HG02571 (cell line): Measurements from ENCODE around the gene PTGDR2.

ENCODE experiments used
- ATAC-seq: cut with Tn5 transposase; IDR thresholded peaks from one replicate; pipeline ENCODE4 v1.9.1; 2021; ENCODE audit warnings: mild to moderate bottlenecking, moderate library complexity; ENCODE audit not compliant: unreplicated experiment

PTGDR2 gene

GRCh38 chr11:60816590-60817157 lies 39.1 kb downstream of the PTGDR2 start:
- ATAC-seq: no peak

DNA sequence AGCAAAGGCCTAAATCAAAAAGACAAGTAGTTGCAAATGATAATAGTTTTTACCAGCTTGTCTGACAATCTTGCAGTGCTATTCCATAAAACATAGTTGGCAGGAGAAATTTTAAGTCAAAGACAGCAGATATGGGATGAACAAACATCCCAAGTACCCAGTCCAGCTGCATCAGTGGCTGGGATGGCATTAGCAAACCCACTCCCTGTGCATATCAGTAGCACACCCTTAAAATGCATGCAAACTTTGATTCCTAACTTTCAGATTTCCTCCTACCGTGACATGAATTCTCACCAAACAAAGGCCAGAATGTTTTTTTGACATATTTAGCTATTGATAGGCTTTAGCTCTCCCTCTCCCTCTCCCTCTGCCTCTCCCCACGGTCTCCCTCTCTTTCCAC lies 41.6 kb downstream of the PTGDR2 start:
- no peak for ATAC-seq

DNA sequence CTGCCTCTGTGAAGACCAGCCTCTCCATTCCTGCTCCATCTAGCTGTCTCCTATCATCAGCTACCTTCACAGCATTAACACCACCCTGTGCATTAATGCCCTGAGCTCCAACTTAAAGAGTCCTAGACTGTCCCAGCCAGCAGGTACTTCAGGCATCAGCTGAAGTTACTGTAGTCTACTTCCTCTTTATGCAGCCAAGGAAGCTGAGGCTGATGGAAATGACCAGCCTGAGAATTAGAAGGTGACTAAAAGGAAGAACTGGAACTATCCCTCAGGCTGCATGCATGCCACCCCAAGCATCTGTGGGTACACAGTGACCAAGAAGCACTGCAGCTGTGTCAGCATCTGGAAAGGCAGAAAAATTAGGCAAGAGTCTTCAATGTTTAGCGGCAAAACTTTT lies 42.4 kb downstream of the PTGDR2 start:
- ATAC-seq: no peak

- ATAC-seq: no peak
These were observed 45.2 kb downstream of the PTGDR2 start for GRCh38 chr11:60810569-60810968.

DNA sequence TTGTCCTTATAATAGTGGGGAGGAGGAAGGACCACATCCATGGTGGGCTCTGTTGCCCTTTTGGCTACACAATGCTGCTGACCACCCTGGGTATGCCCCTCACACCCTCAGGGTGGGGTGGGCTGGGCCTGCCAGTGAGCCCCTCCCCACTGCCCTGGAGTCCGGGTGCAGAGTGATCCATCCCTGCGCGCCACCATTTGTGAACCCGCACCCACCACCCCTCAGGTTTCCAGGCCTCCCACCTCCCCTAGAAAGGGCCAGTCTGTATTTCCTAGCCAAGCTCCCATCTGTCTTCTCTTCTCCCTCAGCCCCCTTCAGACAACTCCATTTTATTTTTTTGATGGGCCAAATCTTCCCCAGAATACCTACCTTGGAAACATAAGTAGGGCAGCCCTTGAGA lies 45.6 kb downstream of the PTGDR2 start:
- ATAC-seq: no peak

GRCh38 chr11:60809691-60810090 lies 46.1 kb downstream of the PTGDR2 start:
- no peak for ATAC-seq

GRCh38 chr11:60809249-60809648 lies 46.5 kb downstream of the PTGDR2 start:
- ATAC-seq: no peak

DNA sequence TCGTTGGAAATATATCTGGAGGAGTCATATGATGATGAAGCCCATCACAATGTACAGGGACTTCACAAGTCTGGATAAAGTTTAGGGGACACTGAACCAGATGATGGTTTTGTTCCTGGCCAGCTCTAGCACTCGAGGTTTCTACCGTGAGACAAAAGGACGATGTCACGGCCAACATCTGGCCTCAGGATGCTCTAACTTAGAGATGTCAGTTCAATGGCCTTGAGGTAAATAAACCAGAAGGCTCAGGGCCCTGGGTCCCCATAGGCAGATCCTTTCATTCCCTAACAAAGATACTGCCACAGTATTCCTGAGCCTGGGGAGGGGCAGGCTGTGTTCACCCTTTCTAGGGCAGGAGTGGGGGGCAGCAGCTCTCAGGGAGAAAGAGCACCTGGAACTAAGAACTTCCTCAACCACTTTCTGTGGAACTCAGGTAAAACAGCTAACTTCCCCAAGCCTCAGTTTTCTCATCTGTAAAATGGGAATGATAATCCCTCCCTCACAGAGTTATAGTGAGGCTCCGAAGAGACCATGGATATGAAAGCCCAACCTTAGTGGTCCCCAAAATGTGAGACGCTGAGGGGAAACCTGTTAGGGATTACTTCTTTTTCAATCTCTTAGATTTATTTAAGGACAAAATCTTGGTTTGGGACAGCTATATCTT lies 52.3 kb downstream of the PTGDR2 start:
- ATAC-seq: no peak

- no peak for ATAC-seq
These were observed 54.6 kb downstream of the PTGDR2 start for GRCh38 chr11:60801194-60801593.
